ENCODE data around the gene ARMS2.

Gene ARMS2

DNA sequence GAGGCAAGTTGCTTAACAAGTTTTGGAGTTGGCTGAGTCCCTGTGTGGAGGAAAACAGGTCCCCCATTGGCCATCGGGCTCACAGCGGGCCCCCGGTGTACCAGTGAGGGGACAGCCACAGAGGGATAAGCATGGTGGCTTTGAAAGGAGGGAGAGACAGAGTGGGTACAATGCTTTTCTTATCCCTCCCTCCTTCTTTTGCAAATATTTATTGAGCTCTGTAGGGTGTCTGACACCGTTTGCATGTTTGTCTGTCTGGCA, 9.7 kb downstream of the ARMS2 start:
- no peak for ATAC-seq
- TF ChIP-seq ZFP3 (CRISPR knock-in tag; IDR thresholded peaks at IDR 0.05), result no peak
- no peak for TF ChIP-seq PATZ1 (CRISPR knock-in tag; IDR thresholded peaks at IDR 0.05; ENCODE audit: borderline replicate concordance)
- no peak for TF ChIP-seq ARNTL (CRISPR knock-in tag; IDR thresholded peaks at IDR 0.05; ENCODE audit: borderline replicate concordance, low read depth)
- TF ChIP-seq TOX (CRISPR knock-in tag; IDR thresholded peaks at IDR 0.05; ENCODE audit: borderline replicate concordance), result no peak
- TF ChIP-seq OSR1 (CRISPR knock-in tag; IDR thresholded peaks at IDR 0.05), result no peak
- no peak for TF ChIP-seq TCF4 (CRISPR knock-in tag; IDR thresholded peaks at IDR 0.05; ENCODE audit: borderline replicate concordance)

- TF ChIP-seq TCF4 (CRISPR knock-in tag; IDR thresholded peaks at IDR 0.05; ENCODE audit: borderline replicate concordance), result no peak
- no peak for TF ChIP-seq ARNTL (CRISPR knock-in tag; IDR thresholded peaks at IDR 0.05; ENCODE audit: borderline replicate concordance, low read depth)
- no peak for TF ChIP-seq ESRRG (CRISPR knock-in tag; IDR thresholded peaks at IDR 0.05)
- no peak for TF ChIP-seq ISL1 (CRISPR knock-in tag; IDR thresholded peaks at IDR 0.05)
- no peak for TF ChIP-seq CSDC2 (CRISPR knock-in tag; IDR thresholded peaks at IDR 0.05)
- TF ChIP-seq RARB (CRISPR knock-in tag; IDR thresholded peaks at IDR 0.05), result no peak
- TF ChIP-seq CSRNP3 (CRISPR knock-in tag; IDR thresholded peaks at IDR 0.05), result no peak
- no peak for TF ChIP-seq TOX (CRISPR knock-in tag; IDR thresholded peaks at IDR 0.05; ENCODE audit: borderline replicate concordance)
- TF ChIP-seq ZFP30 (CRISPR knock-in tag; IDR thresholded peaks at IDR 0.05), result no peak
- no peak for TF ChIP-seq PPARA (CRISPR knock-in tag; IDR thresholded peaks at IDR 0.05; ENCODE audit: borderline replicate concordance)
- TF ChIP-seq, protein P1, sequence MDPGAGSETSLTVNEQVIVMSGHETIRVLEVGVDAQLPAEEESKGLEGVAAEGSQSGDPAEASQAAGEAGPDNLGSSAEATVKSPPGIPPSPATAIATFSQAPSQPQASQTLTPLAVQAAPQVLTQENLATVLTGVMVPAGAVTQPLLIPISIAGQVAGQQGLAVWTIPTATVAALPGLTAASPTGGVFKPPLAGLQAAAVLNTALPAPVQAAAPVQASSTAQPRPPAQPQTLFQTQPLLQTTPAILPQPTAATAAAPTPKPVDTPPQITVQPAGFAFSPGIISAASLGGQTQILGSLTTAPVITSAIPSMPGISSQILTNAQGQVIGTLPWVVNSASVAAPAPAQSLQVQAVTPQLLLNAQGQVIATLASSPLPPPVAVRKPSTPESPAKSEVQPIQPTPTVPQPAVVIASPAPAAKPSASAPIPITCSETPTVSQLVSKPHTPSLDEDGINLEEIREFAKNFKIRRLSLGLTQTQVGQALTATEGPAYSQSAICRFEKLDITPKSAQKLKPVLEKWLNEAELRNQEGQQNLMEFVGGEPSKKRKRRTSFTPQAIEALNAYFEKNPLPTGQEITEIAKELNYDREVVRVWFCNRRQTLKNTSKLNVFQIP (CRISPR knock-in tag; IDR thresholded peaks at IDR 0.05; ENCODE audit: borderline replicate concordance, low read depth), result no peak
- TF ChIP-seq OSR1 (CRISPR knock-in tag; IDR thresholded peaks at IDR 0.05), result no peak
- no peak for TF ChIP-seq ZNF8 (CRISPR knock-in tag; IDR thresholded peaks at IDR 0.05)
- TF ChIP-seq, protein P2, sequence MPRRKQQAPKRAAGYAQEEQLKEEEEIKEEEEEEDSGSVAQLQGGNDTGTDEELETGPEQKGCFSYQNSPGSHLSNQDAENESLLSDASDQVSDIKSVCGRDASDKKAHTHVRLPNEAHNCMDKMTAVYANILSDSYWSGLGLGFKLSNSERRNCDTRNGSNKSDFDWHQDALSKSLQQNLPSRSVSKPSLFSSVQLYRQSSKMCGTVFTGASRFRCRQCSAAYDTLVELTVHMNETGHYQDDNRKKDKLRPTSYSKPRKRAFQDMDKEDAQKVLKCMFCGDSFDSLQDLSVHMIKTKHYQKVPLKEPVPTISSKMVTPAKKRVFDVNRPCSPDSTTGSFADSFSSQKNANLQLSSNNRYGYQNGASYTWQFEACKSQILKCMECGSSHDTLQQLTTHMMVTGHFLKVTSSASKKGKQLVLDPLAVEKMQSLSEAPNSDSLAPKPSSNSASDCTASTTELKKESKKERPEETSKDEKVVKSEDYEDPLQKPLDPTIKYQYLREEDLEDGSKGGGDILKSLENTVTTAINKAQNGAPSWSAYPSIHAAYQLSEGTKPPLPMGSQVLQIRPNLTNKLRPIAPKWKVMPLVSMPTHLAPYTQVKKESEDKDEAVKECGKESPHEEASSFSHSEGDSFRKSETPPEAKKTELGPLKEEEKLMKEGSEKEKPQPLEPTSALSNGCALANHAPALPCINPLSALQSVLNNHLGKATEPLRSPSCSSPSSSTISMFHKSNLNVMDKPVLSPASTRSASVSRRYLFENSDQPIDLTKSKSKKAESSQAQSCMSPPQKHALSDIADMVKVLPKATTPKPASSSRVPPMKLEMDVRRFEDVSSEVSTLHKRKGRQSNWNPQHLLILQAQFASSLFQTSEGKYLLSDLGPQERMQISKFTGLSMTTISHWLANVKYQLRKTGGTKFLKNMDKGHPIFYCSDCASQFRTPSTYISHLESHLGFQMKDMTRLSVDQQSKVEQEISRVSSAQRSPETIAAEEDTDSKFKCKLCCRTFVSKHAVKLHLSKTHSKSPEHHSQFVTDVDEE (CRISPR knock-in tag; IDR thresholded peaks at IDR 0.05), result no peak
- no peak for TF ChIP-seq ZFP3 (CRISPR knock-in tag; IDR thresholded peaks at IDR 0.05)
- TF ChIP-seq CREB5 (CRISPR knock-in tag; IDR thresholded peaks at IDR 0.05; ENCODE audit: low read depth), result no peak
- TF ChIP-seq ZC3H10 (CRISPR knock-in tag; IDR thresholded peaks at IDR 0.05), result no peak
- TF ChIP-seq PATZ1 (CRISPR knock-in tag; IDR thresholded peaks at IDR 0.05; ENCODE audit: borderline replicate concordance), result no peak
- no peak for ATAC-seq
Observed at GRCh38 chr10:122464586-122464985, 10.1 kb downstream of the ARMS2 start.

DNA sequence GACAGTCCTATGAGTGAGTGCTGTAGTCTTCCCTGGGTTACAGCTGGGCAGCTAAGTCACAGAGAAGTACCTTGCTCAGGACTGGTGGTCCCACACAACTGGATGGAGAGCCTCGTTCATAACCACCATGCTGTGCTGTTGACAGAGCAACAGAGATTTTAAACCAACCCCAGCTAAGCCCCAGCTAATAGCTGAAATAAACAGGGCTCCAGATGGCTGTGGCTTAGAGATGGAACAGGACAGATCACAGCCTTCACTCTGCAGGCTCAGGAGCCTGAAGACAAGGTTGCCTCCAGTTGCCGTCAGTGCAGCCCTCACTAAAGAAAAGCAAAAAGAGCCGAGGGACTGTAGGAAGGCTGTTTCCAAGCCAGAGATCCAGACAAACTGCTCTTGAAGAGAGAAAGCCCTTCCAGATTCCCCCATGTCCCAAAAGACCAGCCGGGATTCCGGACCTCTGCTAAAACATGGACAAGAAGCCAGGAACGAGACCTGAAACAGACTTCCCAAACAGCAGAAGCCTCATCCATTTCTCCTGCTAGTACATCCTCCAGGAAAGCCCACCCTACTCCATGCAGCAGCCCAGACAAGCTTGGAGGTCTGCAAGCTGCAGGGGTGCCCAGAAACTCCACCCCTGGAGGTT, 11.1 kb downstream of the ARMS2 start:
- no peak for ATAC-seq
- TF ChIP-seq ZNF70 (CRISPR knock-in tag; IDR thresholded peaks at IDR 0.05), result no peak
- no peak for TF ChIP-seq CSDC2 (CRISPR knock-in tag; IDR thresholded peaks at IDR 0.05)
- TF ChIP-seq BACH2 (CRISPR knock-in tag; IDR thresholded peaks at IDR 0.05; ENCODE audit: borderline replicate concordance), result no peak
- TF ChIP-seq, protein P1 (CRISPR knock-in tag; IDR thresholded peaks at IDR 0.05; ENCODE audit: borderline replicate concordance, low read depth), result no peak
- TF ChIP-seq SNAI2 (CRISPR knock-in tag; IDR thresholded peaks at IDR 0.05), result no peak
- TF ChIP-seq ZNF565 (CRISPR knock-in tag; conservative IDR thresholded peaks at IDR 0.05; ENCODE audit: low read depth), result no peak
- TF ChIP-seq RARB (CRISPR knock-in tag; IDR thresholded peaks at IDR 0.05), result no peak
- no peak for TF ChIP-seq GLIS3 (CRISPR knock-in tag; IDR thresholded peaks at IDR 0.05)
- TF ChIP-seq ZNF8 (CRISPR knock-in tag; IDR thresholded peaks at IDR 0.05), result no peak
